H1 (cell line): ENCODE results near the gene GGA1. TPM values are rescaled to one million over a fixed set of nuclear protein-coding genes. Genes with fewer than 3 reads are reported as not detected.
A peak's percentile ranks its signal among the peaks of the same experiment; 100 is the strongest.

Experiments
- CTCF ChIA-PET: fragments of 300-600 bp; sonication (Branson Sonifier 250); formaldehyde crosslinking; loops from one replicate; lab custom pipeline; 2021; ENCODE audit not compliant: partially characterized antibody; lab: Charles Lee
- POLR2A ChIA-PET: fragments of 300-600 bp; sonication (Branson Sonifier 250); formaldehyde crosslinking; loops from one replicate; lab custom pipeline; 2021; ENCODE audit warnings: inconsistent platforms; ENCODE audit not compliant: partially characterized antibody; lab: Charles Lee
- DNase-seq, 2 experiments: peaks; one replicate each; pipeline versions ENCODE4 v3.0.0 to v3.0.0-alpha.2; 2010 to 2022; ENCODE audit warnings: low spot score in 2 of 2, low read depth in 1 of 2, mixed read lengths in 1 of 2
- FAIRE-seq: peaks from 2 replicates; lab custom pipeline; 2011; peaks lifted over from hg19 to GRCh38; lab: Jason Lieb, UNC
- H2AFZ ChIP-seq: 2 replicates; pipeline ENCODE4 v1.8.1; 2012; ENCODE audit warnings: low read length, inconsistent platforms
- H2AK5ac ChIP-seq: 2 replicates; pipeline ENCODE4 v1.6.1; 2013; ENCODE audit warnings: low read depth, low read length
- H2BK120ac ChIP-seq: replicated peaks from 2 replicates; pipeline ENCODE3; 2013; ENCODE audit warnings: low read depth, low read length, inconsistent platforms
- H2BK12ac ChIP-seq: 2 replicates; pipeline ENCODE4 v1.6.1; 2013; ENCODE audit warnings: low read depth, low read length
- H2BK15ac ChIP-seq: 2 replicates; pipeline ENCODE4 v1.6.1; 2013; ENCODE audit warnings: low read length
- H2BK20ac ChIP-seq: 2 replicates; pipeline ENCODE4 v1.6.1; 2013; ENCODE audit warnings: low read length
- H2BK5ac ChIP-seq: 2 replicates; pipeline ENCODE4 v1.6.1; 2013; ENCODE audit warnings: low read depth, low read length
- H3K14ac ChIP-seq: 2 replicates; pipeline ENCODE4 v1.6.1; 2013; ENCODE audit warnings: inconsistent platforms; ENCODE audit not compliant: insufficient read length
- H3K18ac ChIP-seq: 2 replicates; pipeline ENCODE4 v1.6.1; 2013; ENCODE audit warnings: low read length; ENCODE audit errors: extremely low read depth
- H3K23ac ChIP-seq: 2 replicates; pipeline ENCODE4 v1.6.1; 2013; ENCODE audit warnings: inconsistent platforms; ENCODE audit not compliant: insufficient read length
- H3K23me2 ChIP-seq: 2 replicates; pipeline ENCODE4 v1.6.1; 2013; ENCODE audit warnings: low read depth, low read length
- H3K27ac ChIP-seq: 2 replicates; pipeline ENCODE4 v1.6.1; 2011; ENCODE audit warnings: low read depth, low read length, inconsistent platforms
- H3K27me3 ChIP-seq, 4 experiments: replicated peaks in 1 of 4; 1 replicate in 1 of 4; 2 replicates in 3 of 4; pipeline versions ENCODE4 v1.6.1 to v1.8.1; 2011 to 2013; ENCODE audit warnings: low read length in 3 of 4, mild to moderate bottlenecking in 3 of 4, inconsistent platforms in 2 of 4, mixed read lengths in 2 of 4, moderate library complexity in 1 of 4; ENCODE audit not compliant: control insufficient read depth in 3 of 4, insufficient read depth in 3 of 4; ENCODE audit errors: extremely low read depth in 1 of 4
- H3K36me3 ChIP-seq, 4 experiments: 2 replicates each; pipeline versions ENCODE4 v1.6.1 to v1.8.1; 2011 to 2013; ENCODE audit warnings: mild to moderate bottlenecking in 4 of 4, low read length in 3 of 4, moderate library complexity in 2 of 4, control low read depth in 1 of 4, inconsistent platforms in 1 of 4; ENCODE audit not compliant: insufficient read depth in 4 of 4, control insufficient read depth in 2 of 4
- H3K4ac ChIP-seq: replicated peaks from 2 replicates; pipeline ENCODE3; 2013; ENCODE audit warnings: low read length, low read depth, mixed read lengths, inconsistent platforms; ENCODE audit not compliant: insufficient read length
- H3K4me1 ChIP-seq, 4 experiments: replicated peaks in 1 of 4; 1 replicate in 1 of 4; 2 replicates in 3 of 4; pipeline versions ENCODE4 v1.6.1 to v1.8.1; 2011 to 2013; ENCODE audit warnings: low read length in 3 of 4, inconsistent platforms in 2 of 4, mixed read lengths in 1 of 4; ENCODE audit not compliant: insufficient read depth in 4 of 4, control insufficient read depth in 3 of 4
- H3K4me2 ChIP-seq, 2 experiments: 2 replicates each; pipeline versions ENCODE4 v1.6.1 to v1.8.1; 2011 to 2013; ENCODE audit warnings: low read depth in 2 of 2, low read length in 2 of 2, control low read depth in 1 of 2, inconsistent platforms in 1 of 2, mild to moderate bottlenecking in 1 of 2; ENCODE audit not compliant: insufficient read depth in 1 of 2
- H3K4me3 ChIP-seq, 4 experiments: fragments of 200-600, 300-600 bp in 1 of 4; sonication (generic), shearing (Covaris generic), sonication (Bioruptor Twin) in 1 of 4; 2 replicates each; pipeline versions ENCODE4 v1.5.1 to v1.8.1; 2011 to 2016; ENCODE audit warnings: low read length in 4 of 4, low read depth in 3 of 4, control low read depth in 2 of 4, inconsistent platforms in 2 of 4, mild to moderate bottlenecking in 2 of 4, mixed read lengths in 1 of 4, moderate library complexity in 1 of 4; ENCODE audit not compliant: insufficient read depth in 2 of 4; ENCODE audit errors: extremely low read depth in 1 of 4
- H3K56ac ChIP-seq: replicated peaks from 2 replicates; pipeline ENCODE3; 2013; ENCODE audit warnings: low read depth, mild to moderate bottlenecking, mixed read lengths, low read length, inconsistent platforms; ENCODE audit not compliant: insufficient read length
- H3K79me1 ChIP-seq: 2 replicates; pipeline ENCODE4 v1.6.1; 2013; ENCODE audit warnings: low read depth, low read length, control low read depth
- H3K79me2 ChIP-seq, 2 experiments: 2 replicates each; pipeline versions ENCODE4 v1.6.1 to v1.8.1; 2012 to 2013; ENCODE audit warnings: low read length in 2 of 2, mild to moderate bottlenecking in 2 of 2, inconsistent platforms in 1 of 2; ENCODE audit not compliant: insufficient read depth in 2 of 2, control insufficient read depth in 1 of 2
- H3K9ac ChIP-seq, 4 experiments: replicated peaks in 1 of 4; 1 replicate in 1 of 4; 2 replicates in 3 of 4; pipeline versions ENCODE4 v1.6.1 to v1.8.1; 2011 to 2013; ENCODE audit warnings: low read depth in 3 of 4, low read length in 3 of 4, control low read depth in 2 of 4, mild to moderate bottlenecking in 2 of 4, moderate library complexity in 2 of 4, inconsistent platforms in 1 of 4; ENCODE audit errors: extremely low read depth in 1 of 4
- H3K9me3 ChIP-seq, 2 experiments: 2 replicates each; pipeline versions ENCODE4 v1.6.1 to v1.8.1; 2012 to 2013; ENCODE audit warnings: mild to moderate bottlenecking in 2 of 2, moderate library complexity in 2 of 2, control low read depth in 1 of 2, inconsistent platforms in 1 of 2, low read depth in 1 of 2, low read length in 1 of 2, mixed read lengths in 1 of 2; ENCODE audit not compliant: insufficient read depth in 2 of 2
- H4K20me1 ChIP-seq, 2 experiments: replicated peaks in 1 of 2; 2 replicates each; pipeline versions ENCODE3 to v1.8.1; 2011 to 2013; ENCODE audit warnings: inconsistent platforms in 2 of 2, low read length in 2 of 2, mild to moderate bottlenecking in 1 of 2; ENCODE audit not compliant: insufficient read depth in 2 of 2, control insufficient read depth in 1 of 2
- H4K5ac ChIP-seq: 2 replicates; pipeline ENCODE4 v1.6.1; 2013; ENCODE audit warnings: low read length, low read depth, mixed read lengths, inconsistent platforms; ENCODE audit not compliant: insufficient read length
- H4K8ac ChIP-seq: 2 replicates; pipeline ENCODE4 v1.8.0; 2013; ENCODE audit warnings: mild to moderate bottlenecking, moderate library complexity, low read length, inconsistent platforms; ENCODE audit not compliant: insufficient read depth; ENCODE audit errors: extremely low read depth
- H4K91ac ChIP-seq: replicated peaks from 2 replicates; pipeline ENCODE3; 2013; ENCODE audit warnings: low read length, mixed read lengths, inconsistent platforms; ENCODE audit not compliant: insufficient read length
- CBX5 ChIP-seq: fragments of 300-800, 300-1000 bp; sonication (generic); IDR thresholded peaks from 2 replicates; pipeline ENCODE4 v1.7.1; 2016; ENCODE audit warnings: antibody characterized with exemption, low read length, low read depth
- CEBPB ChIP-seq: IDR thresholded peaks from 2 replicates; pipeline ENCODE4 v1.6.1; 2012; ENCODE audit warnings: low read depth, low read length
- CHD1 ChIP-seq: IDR thresholded peaks from 2 replicates; pipeline ENCODE4 v1.6.1; 2012; ENCODE audit warnings: low read depth, low read length, improper control_type of control experiment
- E2F6 ChIP-seq: IDR thresholded peaks from 2 replicates; pipeline ENCODE4 v1.6.1; 2012; ENCODE audit warnings: inconsistent platforms
- JUND ChIP-seq: IDR thresholded peaks from 2 replicates; pipeline ENCODE4 v1.6.1; 2011; ENCODE audit warnings: mild to moderate bottlenecking, improper control_type of control experiment, low read length
- MAX ChIP-seq: IDR thresholded peaks from 2 replicates; pipeline ENCODE4 v1.6.1; 2012; ENCODE audit warnings: inconsistent platforms
- NRF1 ChIP-seq: IDR thresholded peaks from 2 replicates; pipeline ENCODE4 v1.6.1; 2011; ENCODE audit warnings: mild to moderate bottlenecking, low read depth, low read length, improper control_type of control experiment
- TEAD4 ChIP-seq: IDR thresholded peaks from 2 replicates; pipeline ENCODE4 v1.6.1; 2012; ENCODE audit warnings: low read depth, low read length, inconsistent platforms, mixed read lengths
- WGBS, 2 experiments: shearing (Covaris generic) in 1 of 2; methylation state at CpG; one replicate each; pipeline versions ENCODE4 v1.1.6 to v1.1.7; 2013 to 2015; ENCODE audit warnings: low lambda C conversion rate in 2 of 2, mixed read lengths in 2 of 2, inconsistent platforms in 1 of 2, low coverage in 1 of 2, missing lambda C conversion rate in 1 of 2; ENCODE audit not compliant: insufficient replicate concordance in 2 of 2, insufficient coverage in 1 of 2, insufficient read length in 1 of 2; ENCODE audit errors: extremely low coverage in 1 of 2, missing lambda C conversion rate in 1 of 2; 5-methylcytosine and 5-hydroxymethylcytosine counted together
- polyA plus RNA-seq, 7 experiments: library from polyadenylated mRNA; depleted of rRNA in 3 of 7; stranded (reverse) in 5 of 7; unstranded in 2 of 7; fragments of >200 nt in 5 of 7; fragments of 200-250 nt in 2 of 7; gene quantifications; 1 replicate in 5 of 7; 2 replicates in 1 of 7; 4 replicates in 1 of 7; pipeline versions ENCODE4 v1.2.1 to v1.2.3, GENCODE V29; 2011 to 2013; ENCODE audit warnings: missing spikeins in 2 of 7, mixed read lengths in 2 of 7
- total RNA-seq: library from RNA; stranded (reverse); fragmentation: NEBNext Ultra II Directional; extraction: Animal tissue kit (Norgen Biotek cat#: 25700); gene quantifications from 2 replicates; pipeline ENCODE4 v1.2.1, GENCODE V29; 2021

GGA1 gene
- total and polyA plus RNA-seq, 2 of the 8 experiments (the other 6 are each of a cell fraction or from before 2014, with no cell fraction given) = 49.3 to 57.2 TPM

- Histone ChIP-seq H3K18ac (no peak overlapping the region), H4K91ac (no peak overlapping the region), H3K4me1 (peaks cover 0 to 3% (median 0%) of the 10 kb centered on the region in 4 experiments; a peak in 3 of 7 replicates), H3K27me3 (no peaks in the 10 kb centered on the region), H3K4ac (no peak overlapping the region), H4K20me1 (peaks cover 0 to 2% of the 10 kb centered on the region in 2 experiments), H3K9ac (no peak overlapping the region), H3K79me1 (0 out of 2 replicates have a peak, but pooled peaks cover 2% of the 10 kb centered on the region), H3K9me3 (no peaks in the 10 kb centered on the region), H3K4me3 (no peak overlapping the region), H3K56ac (no peak overlapping the region), H3K23ac (no peak overlapping the region), H4K5ac (no peak overlapping the region), H2AFZ (no peak overlapping the region), H2BK12ac (no peak overlapping the region), H2BK5ac (no peak overlapping the region), H2BK15ac (no peak overlapping the region), H3K27ac (no peak overlapping the region), H3K23me2 (no peaks in the 10 kb centered on the region), H3K36me3 (peaks cover 3 to 10% (median 5%) of the 10 kb centered on the region in 4 experiments; a peak in 5 of 8 replicates), H4K8ac (0 out of 2 replicates have a peak overlapping the region, but pooled peaks have one; percentile 14), H3K14ac (no peak overlapping the region), H2BK20ac (no peak overlapping the region), H3K79me2 (no peaks in the 10 kb centered on the region), H3K4me2 (no peak overlapping the region), H2AK5ac (no peak overlapping the region), H2BK120ac (no peak overlapping the region)
- CTCF ChIA-PET = interaction anchor here (1.3 to 11.1 kb wide), 10 partner anchors 8 to 113 kb away, joined by 3 to 140 read pairs (median 8); partner anchors contain the start of genes PDXP and SH3BP1
- POLR2A ChIA-PET = interaction anchor here (1.1 to 7.6 kb wide), 7 partner anchors 9 to 122 kb away, joined by 3 to 63 read pairs (median 5); partner anchors contain the start of gene GGA1
- FAIRE-seq (no peak), DNase-seq (no peak)
- 92% methylated on average over 11 of the region's 14 CpGs; no CpG with 5 or more reads in 1 of the 2 experiments for WGBS, 2 experiments
- no peak for TF ChIP-seq TEAD4
- no peak for TF ChIP-seq MAX
- no peak for TF ChIP-seq CBX5
- no peak for TF ChIP-seq NRF1
- no peak for TF ChIP-seq JUND
- TF ChIP-seq CHD1 = no peak
- no peak for TF ChIP-seq E2F6
- TF ChIP-seq CEBPB = no peak
Observed at GRCh38 chr22:37625737-37626136, 17.1 kb downstream of the GGA1 start.
